Stomach (tissue), 9 donors: Measurements from ENCODE around the gene SARS1. TPM values are rescaled to one million over a fixed set of nuclear protein-coding genes. Genes with fewer than 3 reads are reported as not detected.

Source experiments
- DNase-seq, 2 donors: peaks; one replicate each; pipeline versions ENCODE4 v3.0.0 to v3.0.0-alpha.2; 2013 to 2019
- H3K27ac ChIP-seq, 5 donors: fragments of 200-600 bp in 4 of 5; sonication (generic) in 4 of 5; one replicate each; pipeline ENCODE4 v1.5.1; 2013 to 2019; ENCODE audit warnings: mild to moderate bottlenecking in 1 of 5, moderate library complexity in 1 of 5
- H3K27me3 ChIP-seq, 3 donors: fragments of 200-600 bp; sonication (generic); one replicate each; pipeline ENCODE4 v1.5.1; 2017 to 2019; ENCODE audit warnings: mixed run types in 1 of 3
- H3K36me3 ChIP-seq, 4 donors: fragments of 200-600 bp; sonication (generic); 1 replicate in 3 of 4; 2 replicates in 1 of 4; pipeline ENCODE4 v1.5.1; 2016 to 2019
- H3K4me1 ChIP-seq, 4 donors: fragments of 200-600 bp; sonication (generic); one replicate each; pipeline ENCODE4 v1.5.1; 2016 to 2019
- H3K4me3 ChIP-seq, 4 donors: fragments of 200-600 bp; sonication (generic) in 3 of 4; one replicate each; pipeline ENCODE4 v1.5.1; 2016 to 2019; ENCODE audit warnings: mild to moderate bottlenecking in 1 of 4
- H3K9me3 ChIP-seq, 4 donors: fragments of 200-600 bp; sonication (generic); one replicate each; pipeline ENCODE4 v1.5.1; 2016 to 2019
- CTCF ChIP-seq, 7 experiments: fragments of 450-650 bp in 4 of 7; fragments of 200-600 bp in 3 of 7; sonication (generic) in 3 of 7; IDR thresholded peaks; one replicate each; pipeline ENCODE4 v1.5.1; 2016 to 2019; ENCODE audit warnings: antibody characterized with exemption in 7 of 7, control low read depth in 2 of 7, mild to moderate bottlenecking in 1 of 7
- EP300 ChIP-seq: sonication (generic); formaldehyde crosslinking; IDR thresholded peaks from one replicate; pipeline ENCODE4 v1.6.1; 2017; ENCODE audit warnings: antibody characterized with exemption
- POLR2A ChIP-seq, 4 donors: fragments of 450-650 bp; IDR thresholded peaks; one replicate each; pipeline ENCODE4 v1.6.1; 2016; ENCODE audit warnings: antibody characterized with exemption in 4 of 4, control low read depth in 2 of 4, mild to moderate bottlenecking in 1 of 4, moderate library complexity in 1 of 4
- POLR2AphosphoS5 ChIP-seq, 3 donors: sonication (generic); formaldehyde crosslinking; IDR thresholded peaks; one replicate each; pipeline ENCODE4 v1.6.1; 2016; ENCODE audit warnings: antibody characterized with exemption in 3 of 3
- WGBS, 5 donors: extraction: QIAGEN DNeasy Blood & Tissue Kit in 3 of 5; methylation state at CpG; one replicate each; pipeline versions ENCODE4 v1.1.5 to v1.1.7; 2013 to 2018; 5-methylcytosine and 5-hydroxymethylcytosine counted together
- intact Hi-C: fragments of 100-400 bp; cut with DNase I; formaldehyde crosslinking; loops from one replicate; pipeline ENCODE4 v1.15.1; 2023; ENCODE audit warnings: low total_unique reads
- polyA plus RNA-seq, 3 donors: library from polyadenylated mRNA; stranded (reverse); fragments of 200-250 nt; gene quantifications; one replicate each; pipeline ENCODE4 v1.2.3, GENCODE V29; 2013
- total RNA-seq, 5 donors: library from RNA; depleted of rRNA; stranded (reverse); fragments of >200 nt; gene quantifications; one replicate each; pipeline versions ENCODE4 v1.1.0 to v1.2.3, GENCODE V29; 2014 to 2016
- donor health status: healthy with polysubstance abuse.
- donor health status: Bipolar disorder and iron deficiency.
- donor health status: healthy.

Gene SARS1
- total and polyA plus RNA-seq, 8 donors, result 80.8 to 232 (median 110) TPM

GRCh38 chr1:109266965-109267364 lies 53.2 kb downstream of the SARS1 start:
- WGBS, 5 donors, result 82 to 88% (median 82%) methylated on average over 9 to 11 of the region's 11 CpGs
- intact Hi-C loops, result no loop called here

GRCh38 chr1:109267743-109268300 lies 54.1 kb downstream of the SARS1 start:
- 90 to 93% (median 91%) methylated on average over 14 to 17 of the region's 17 CpGs for WGBS, 5 donors
- H3K9me3 ChIP-seq, result no peaks in the 10 kb centered on the region
- intact Hi-C loops, result no loop called here
- H3K27ac ChIP-seq, result no peak overlapping the region
- H3K4me1 ChIP-seq, result peaks cover 0 to 20% (median 6%) of the 10 kb centered on the region in 4 donors
- TF ChIP-seq CTCF (IDR thresholded peaks at IDR 0.05), result no peak
- no peak for TF ChIP-seq POLR2A (IDR thresholded peaks at IDR 0.05)
- no peak for TF ChIP-seq POLR2AphosphoS5 (IDR thresholded peaks at IDR 0.05)
- no peak for TF ChIP-seq EP300
- no peaks in the 10 kb centered on the region for H3K27me3 ChIP-seq
- H3K36me3 ChIP-seq, result peaks cover 0 to 69% (median 31%) of the 10 kb centered on the region in 4 donors
- no peak for DNase-seq
- no peak overlapping the region for H3K4me3 ChIP-seq

More at GRCh38 chr1:109266965-109267364, 53.2 kb downstream of the SARS1 start:
- Histone ChIP-seq H3K27me3 (no peaks in the 10 kb centered on the region), H3K36me3 (peaks cover 0 to 64% (median 27%) of the 10 kb centered on the region in 4 donors), H3K27ac (no peak overlapping the region), H3K4me3 (no peak overlapping the region), H3K4me1 (peaks cover 0 to 14% (median 6%) of the 10 kb centered on the region in 4 donors), H3K9me3 (no peaks in the 10 kb centered on the region)
- no peak for TF ChIP-seq POLR2AphosphoS5 (IDR thresholded peaks at IDR 0.05)
- no peak for TF ChIP-seq CTCF (IDR thresholded peaks at IDR 0.05)
- TF ChIP-seq POLR2A (IDR thresholded peaks at IDR 0.05), result no peak
- no peak for TF ChIP-seq EP300
- no peak for DNase-seq

GRCh38 chr1:109268431-109269211 lies 54.9 kb downstream of the SARS1 start:
- Histone ChIP-seq H3K27me3 (no peaks in the 10 kb centered on the region), H3K4me1 (peaks cover 0 to 23% (median 4%) of the 10 kb centered on the region in 4 donors), H3K9me3 (no peaks in the 10 kb centered on the region), H3K36me3 (peaks cover 0 to 72% (median 31%) of the 10 kb centered on the region in 4 donors), H3K27ac (no peak overlapping the region), H3K4me3 (no peak overlapping the region)
- DNase-seq, result no peak
- intact Hi-C loops, result no loop called here
- 80 to 94% (median 90%) methylated on average over 5 to 29 of the region's 29 CpGs for WGBS, 5 donors
- TF ChIP-seq EP300, result no peak
- TF ChIP-seq POLR2A (IDR thresholded peaks at IDR 0.05), result no peak
- no peak for TF ChIP-seq POLR2AphosphoS5 (IDR thresholded peaks at IDR 0.05)
- no peak for TF ChIP-seq CTCF (IDR thresholded peaks at IDR 0.05)

- TF ChIP-seq POLR2AphosphoS5 (IDR thresholded peaks at IDR 0.05) (no peak), EP300 (no peak), POLR2A (IDR thresholded peaks at IDR 0.05) (no peak), CTCF (IDR thresholded peaks at IDR 0.05) (no peak)
- no peak for DNase-seq
- 89 to 92% (median 91%) methylated on average over 19 to 33 of the region's 33 CpGs for WGBS, 5 donors
Measured at GRCh38 chr1:109269212-109269980, 55.7 kb downstream of the SARS1 start.

More at GRCh38 chr1:109269212-109269980, 55.7 kb downstream of the SARS1 start:
- Histone ChIP-seq H3K27me3 (no peaks in the 10 kb centered on the region), H3K4me3 (no peak overlapping the region), H3K27ac (no peak overlapping the region), H3K4me1 (peaks cover 3 to 23% (median 5%) of the 10 kb centered on the region in 4 donors), H3K9me3 (no peaks in the 10 kb centered on the region), H3K36me3 (peaks cover 0 to 72% (median 31%) of the 10 kb centered on the region in 4 donors)
- intact Hi-C loops, result no loop called here
